RWPE2 (cell line): Measurements from ENCODE around the gene ARMC8.

Source experiments
- ATAC-seq: fragments of 200-7000 bp; cut with Tn5 transposase; 3 replicates; pipeline ENCODE4 v1.9.1; 2021; ENCODE audit warnings: low read depth
- DNase-seq: peaks from one replicate; pipeline ENCODE4 v3.0.0-alpha.2; 2020; ENCODE audit warnings: low spot score
- H3K27ac ChIP-seq: fragments of 450-650 bp; 2 replicates; pipeline ENCODE4 v1.5.1; 2017; ENCODE audit warnings: mild to moderate bottlenecking; ENCODE audit not compliant: poor library complexity, severe bottlenecking
- H3K27me3 ChIP-seq: fragments of 250-450 bp; sonication (Bioruptor Pico); 2 replicates; pipeline ENCODE4 v1.5.1; 2021; ENCODE audit warnings: mild to moderate bottlenecking, moderate library complexity; ENCODE audit not compliant: insufficient read depth, poor library complexity, severe bottlenecking
- H3K36me3 ChIP-seq: fragments of 250-450 bp; sonication (Bioruptor Pico); 2 replicates; pipeline ENCODE4 v1.5.1; 2020; ENCODE audit warnings: low read depth, mild to moderate bottlenecking, moderate library complexity
- H3K4me1 ChIP-seq: fragments of 250-450 bp; sonication (Bioruptor Pico); 2 replicates; pipeline ENCODE4 v1.5.1; 2021; ENCODE audit warnings: mild to moderate bottlenecking, moderate library complexity; ENCODE audit not compliant: insufficient read depth, poor library complexity, severe bottlenecking
- H3K4me3 ChIP-seq: fragments of 250-450 bp; sonication (Bioruptor Pico); 2 replicates; pipeline ENCODE4 v1.5.1; 2021; ENCODE audit warnings: mild to moderate bottlenecking, moderate library complexity; ENCODE audit not compliant: severe bottlenecking
- H3K9me3 ChIP-seq: fragments of 250-450 bp; sonication (Bioruptor Pico); 2 replicates; pipeline ENCODE4 v1.5.1; 2021; ENCODE audit warnings: mild to moderate bottlenecking, moderate library complexity; ENCODE audit not compliant: severe bottlenecking
- CTCF ChIP-seq: fragments of 450-650 bp; IDR thresholded peaks from one replicate; pipeline ENCODE4 v1.5.1; 2017; ENCODE audit warnings: mild to moderate bottlenecking, moderate library complexity; ENCODE audit not compliant: poor library complexity, severe bottlenecking

Gene ARMC8

DNA sequence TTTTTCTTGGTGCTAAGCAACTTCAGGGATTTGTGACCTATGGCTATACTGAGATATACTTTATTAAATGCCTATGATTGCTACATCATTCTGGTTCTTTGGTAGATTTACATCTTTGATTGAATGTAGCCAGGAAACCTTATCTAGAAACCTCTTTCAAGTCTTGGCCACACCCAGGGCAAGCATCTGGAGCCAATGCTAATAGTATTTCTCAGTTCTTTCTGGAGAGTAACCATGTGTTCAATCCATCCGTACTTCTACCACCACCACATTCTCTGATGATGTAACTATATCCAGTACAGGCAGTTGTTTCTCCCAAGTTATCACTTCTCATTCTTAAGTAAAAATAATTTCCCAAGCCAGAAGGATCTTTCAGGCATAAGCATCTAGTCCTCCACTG lies 73.5 kb downstream of the ARMC8 start:
- Histone ChIP-seq H3K4me1 (no peaks in the 10 kb centered on the region), H3K36me3 (peaks cover 15% of the 10 kb centered on the region; the same call in 1 of the 2 replicates), H3K9me3 (no peaks in the 10 kb centered on the region), H3K27me3 (no peaks in the 10 kb centered on the region), H3K4me3 (no peak overlapping the region), H3K27ac (no peak overlapping the region)
- no peak for DNase-seq
- no peak for TF ChIP-seq CTCF
- ATAC-seq = no peak

GRCh38 chr3:138263104-138263503 lies 76.0 kb downstream of the ARMC8 start:
- TF ChIP-seq CTCF = no peak
- no peaks in the 10 kb centered on the region for H3K4me1 ChIP-seq
- H3K9me3 ChIP-seq = no peaks in the 10 kb centered on the region
- DNase-seq (no peak), ATAC-seq (no peak)
- H3K27ac ChIP-seq = no peak overlapping the region
- peaks cover 32% of the 10 kb centered on the region for H3K36me3 ChIP-seq
- H3K4me3 ChIP-seq = no peak overlapping the region
- H3K27me3 ChIP-seq = no peaks in the 10 kb centered on the region

GRCh38 chr3:138265745-138266144 lies 78.6 kb downstream of the ARMC8 start:
- Histone ChIP-seq H3K4me1 (no peaks in the 10 kb centered on the region), H3K27me3 (no peaks in the 10 kb centered on the region), H3K27ac (no peak overlapping the region), H3K4me3 (no peak overlapping the region), H3K36me3 (peaks cover 43% of the 10 kb centered on the region), H3K9me3 (no peaks in the 10 kb centered on the region)
- no peak for TF ChIP-seq CTCF
- ATAC-seq = no peak
- DNase-seq = no peak

DNA sequence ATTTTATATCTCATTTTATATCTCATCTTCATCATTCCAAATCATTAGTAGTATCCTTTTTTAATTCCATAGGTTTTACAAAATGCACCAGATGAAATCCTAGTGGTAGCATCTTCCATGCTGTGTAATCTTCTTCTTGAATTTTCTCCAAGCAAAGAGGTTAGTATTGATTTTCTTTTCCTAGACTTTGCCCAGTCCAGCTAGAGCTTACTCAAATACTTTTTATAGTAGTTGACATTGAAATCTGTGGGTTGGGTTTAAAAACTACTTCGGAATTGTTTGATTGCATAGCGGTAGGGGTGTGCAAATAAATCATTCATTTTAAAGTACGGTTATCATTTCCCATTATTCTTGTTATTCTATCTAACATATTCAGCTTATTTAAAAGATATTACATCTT lies 80.0 kb downstream of the ARMC8 start:
- H3K36me3 ChIP-seq = peaks cover 53% of the 10 kb centered on the region
- no peak overlapping the region for H3K4me3 ChIP-seq
- no peak for DNase-seq
- no peak for TF ChIP-seq CTCF
- ATAC-seq = no peak
- H3K27me3 ChIP-seq = no peaks in the 10 kb centered on the region
- no peaks in the 10 kb centered on the region for H3K9me3 ChIP-seq
- no peaks in the 10 kb centered on the region for H3K4me1 ChIP-seq
- H3K27ac ChIP-seq = no peak overlapping the region

- Histone ChIP-seq H3K9me3 (no peaks in the 10 kb centered on the region), H3K4me3 (no peak overlapping the region), H3K36me3 (peaks cover 74% of the 10 kb centered on the region), H3K27me3 (no peaks in the 10 kb centered on the region), H3K27ac (no peak overlapping the region), H3K4me1 (no peaks in the 10 kb centered on the region)
- DNase-seq = no peak
- TF ChIP-seq CTCF = peak; percentile 20
- ATAC-seq = no peak
Observed at GRCh38 chr3:138270245-138270644, 83.1 kb downstream of the ARMC8 start.
